GM23338 (cell line): ENCODE data around the gene TMA16. TPM values are rescaled to one million over a fixed set of nuclear protein-coding genes. Genes with fewer than 3 reads are reported as not detected.
A peak's percentile ranks its signal among the peaks of the same experiment; 100 is the strongest.

ENCODE experiments used
- ATAC-seq: fragments of 200-7000 bp; cut with Tn5 transposase; 3 replicates; pipeline ENCODE4 v1.9.1; 2020
- DNase-seq: peaks from one replicate; pipeline ENCODE4 v3.0.0-alpha.2; 2015; ENCODE audit warnings: low spot score
- H2AFZ ChIP-seq: fragments of 200-600 bp; sonication (generic); 2 replicates; pipeline ENCODE4 v1.8.0; 2016; ENCODE audit warnings: antibody characterized with exemption, mild to moderate bottlenecking, moderate library complexity
- H3F3A ChIP-seq: fragments of 200-600 bp; sonication (generic); replicated peaks from 2 replicates; pipeline ENCODE4 v1.8.0; 2017; ENCODE audit warnings: antibody characterized with exemption, mixed run types, low read depth
- H3K27ac ChIP-seq: fragments of 200-600 bp; sonication (generic); 2 replicates; pipeline ENCODE4 v1.6.1; 2016; ENCODE audit warnings: low read depth
- H3K27me3 ChIP-seq: fragments of 200-600 bp; sonication (generic); 2 replicates; pipeline ENCODE4 v1.8.0; 2016; ENCODE audit warnings: mild to moderate bottlenecking, mixed run types, moderate library complexity; ENCODE audit not compliant: insufficient read depth
- H3K36me3 ChIP-seq: fragments of 200-600 bp; sonication (generic); 2 replicates; pipeline ENCODE4 v1.8.0; 2016; ENCODE audit warnings: mild to moderate bottlenecking; ENCODE audit not compliant: insufficient read depth
- H3K4me1 ChIP-seq: fragments of 200-600 bp; sonication (generic); 2 replicates; pipeline ENCODE4 v1.8.0; 2016; ENCODE audit warnings: mild to moderate bottlenecking, moderate library complexity; ENCODE audit not compliant: insufficient read depth
- H3K4me2 ChIP-seq: fragments of 200-600 bp; sonication (generic); 2 replicates; pipeline ENCODE4 v1.7.1; 2017; ENCODE audit warnings: mixed run types
- H3K4me3 ChIP-seq: fragments of 200-600 bp; sonication (generic); 2 replicates; pipeline ENCODE4 v1.6.1; 2016; ENCODE audit warnings: mixed run types
- H3K79me2 ChIP-seq: fragments of 200-600 bp; sonication (generic); replicated peaks from 2 replicates; pipeline ENCODE4 v1.8.0; 2017; ENCODE audit warnings: mild to moderate bottlenecking; ENCODE audit not compliant: insufficient read depth
- H3K9me2 ChIP-seq: fragments of 200-600 bp; sonication (generic); 2 replicates; pipeline ENCODE4 v1.8.0; 2017; ENCODE audit not compliant: insufficient read depth
- H4K20me1 ChIP-seq: fragments of 200-600 bp; sonication (generic); replicated peaks from 2 replicates; pipeline ENCODE4 v1.8.0; 2017; ENCODE audit warnings: mild to moderate bottlenecking; ENCODE audit not compliant: insufficient read depth
- H3K27ac Mint-ChIP-seq: 2 replicates; pipeline ENCODE4 v1.8.0; 2020; ENCODE audit warnings: inconsistent platforms, mild to moderate bottlenecking, moderate library complexity, mixed read lengths
- H3K27me3 Mint-ChIP-seq: 3 replicates; pipeline ENCODE4 v1.8.0; 2022; ENCODE audit warnings: low read depth, mild to moderate bottlenecking, moderate library complexity, mixed read lengths, inconsistent platforms; ENCODE audit not compliant: insufficient read depth, poor library complexity
- H3K36me3 Mint-ChIP-seq: 3 replicates; pipeline ENCODE4 v1.8.0; 2021; ENCODE audit warnings: low read depth, mild to moderate bottlenecking, inconsistent platforms, moderate library complexity, mixed read lengths
- H3K4me1 Mint-ChIP-seq: 3 replicates; pipeline ENCODE4 v1.8.0; 2020; ENCODE audit warnings: mild to moderate bottlenecking, inconsistent platforms, mixed read lengths
- H3K4me3 Mint-ChIP-seq: 3 replicates; pipeline ENCODE4 v1.8.0; 2021; ENCODE audit warnings: moderate library complexity, mild to moderate bottlenecking, inconsistent platforms, mixed read lengths
- H3K9me3 Mint-ChIP-seq: 3 replicates; pipeline ENCODE4 v1.8.0; 2020; ENCODE audit warnings: moderate library complexity, mild to moderate bottlenecking, inconsistent platforms, mixed read lengths
- JUNB ChIP-seq: IDR thresholded peaks from one replicate; pipeline ENCODE4 v1.6.1; 2016; ENCODE audit warnings: antibody characterized with exemption; ENCODE audit not compliant: unreplicated experiment
- NANOG ChIP-seq: IDR thresholded peaks from 2 replicates; pipeline ENCODE4 v1.6.1; 2016; ENCODE audit warnings: antibody characterized with exemption, borderline replicate concordance
- STAT1 ChIP-seq: IDR thresholded peaks from one replicate; pipeline ENCODE4 v1.6.1; 2016; ENCODE audit warnings: antibody characterized with exemption; ENCODE audit not compliant: unreplicated experiment
- ZNF114 ChIP-seq: fragments of 250-450 bp; sonication (Bioruptor Pico); IDR thresholded peaks from 2 replicates; pipeline ENCODE4 v1.5.0; 2020; ENCODE audit warnings: mild to moderate bottlenecking, moderate library complexity
- polyA plus RNA-seq: library from polyadenylated mRNA; unstranded; fragments of >200 nt; fragmentation: Nextera tagmentation; extraction: Ambion mirVana; gene quantifications from 2 replicates; pipeline ENCODE4 v1.2.1, GENCODE V29; 2016
- total RNA-seq: library from RNA; depleted of rRNA; stranded (reverse); fragments of >200 nt; shearing (Covaris generic); gene quantifications from 2 replicates; pipeline ENCODE4 v1.2.3, GENCODE V29; 2014
- TF ChIP-seq, protein P1 (sequence below): IDR thresholded peaks from one replicate; pipeline ENCODE4 v1.6.1; 2018; ENCODE audit warnings: antibody characterized with exemption; ENCODE audit not compliant: unreplicated experiment
- TF ChIP-seq, protein P2 (sequence below): fragments of 250-450 bp; sonication (Bioruptor Pico); IDR thresholded peaks from 2 replicates; pipeline ENCODE4 v1.5.0; 2020; ENCODE audit warnings: mild to moderate bottlenecking, moderate library complexity

Gene TMA16
- total and polyA plus RNA-seq, 2 experiments from 2014 or later, result 46.4 to 96.1 TPM

DNA sequence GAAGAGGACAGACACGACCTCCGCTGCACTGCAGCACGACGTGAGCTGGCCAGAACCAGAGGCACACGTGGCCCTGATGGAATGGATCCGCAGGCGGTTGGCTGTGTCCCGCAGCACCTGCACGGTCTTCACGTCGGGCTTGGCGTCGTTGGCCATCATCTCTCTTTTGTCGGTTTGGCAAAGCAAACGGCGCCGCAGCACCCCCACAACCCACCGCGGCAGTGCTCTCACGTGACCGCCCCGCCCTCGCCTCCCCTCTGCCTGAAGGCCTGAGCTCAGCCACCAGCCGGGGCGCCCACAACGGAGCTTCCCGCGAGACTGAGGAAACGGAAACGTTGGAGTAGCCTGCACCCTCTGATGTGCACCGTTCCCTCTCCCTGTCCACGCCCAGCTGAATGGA is 20.9 kb upstream of the TMA16 start, which contains the start of gene TKTL2 (continued):
- TF ChIP-seq, protein P1, sequence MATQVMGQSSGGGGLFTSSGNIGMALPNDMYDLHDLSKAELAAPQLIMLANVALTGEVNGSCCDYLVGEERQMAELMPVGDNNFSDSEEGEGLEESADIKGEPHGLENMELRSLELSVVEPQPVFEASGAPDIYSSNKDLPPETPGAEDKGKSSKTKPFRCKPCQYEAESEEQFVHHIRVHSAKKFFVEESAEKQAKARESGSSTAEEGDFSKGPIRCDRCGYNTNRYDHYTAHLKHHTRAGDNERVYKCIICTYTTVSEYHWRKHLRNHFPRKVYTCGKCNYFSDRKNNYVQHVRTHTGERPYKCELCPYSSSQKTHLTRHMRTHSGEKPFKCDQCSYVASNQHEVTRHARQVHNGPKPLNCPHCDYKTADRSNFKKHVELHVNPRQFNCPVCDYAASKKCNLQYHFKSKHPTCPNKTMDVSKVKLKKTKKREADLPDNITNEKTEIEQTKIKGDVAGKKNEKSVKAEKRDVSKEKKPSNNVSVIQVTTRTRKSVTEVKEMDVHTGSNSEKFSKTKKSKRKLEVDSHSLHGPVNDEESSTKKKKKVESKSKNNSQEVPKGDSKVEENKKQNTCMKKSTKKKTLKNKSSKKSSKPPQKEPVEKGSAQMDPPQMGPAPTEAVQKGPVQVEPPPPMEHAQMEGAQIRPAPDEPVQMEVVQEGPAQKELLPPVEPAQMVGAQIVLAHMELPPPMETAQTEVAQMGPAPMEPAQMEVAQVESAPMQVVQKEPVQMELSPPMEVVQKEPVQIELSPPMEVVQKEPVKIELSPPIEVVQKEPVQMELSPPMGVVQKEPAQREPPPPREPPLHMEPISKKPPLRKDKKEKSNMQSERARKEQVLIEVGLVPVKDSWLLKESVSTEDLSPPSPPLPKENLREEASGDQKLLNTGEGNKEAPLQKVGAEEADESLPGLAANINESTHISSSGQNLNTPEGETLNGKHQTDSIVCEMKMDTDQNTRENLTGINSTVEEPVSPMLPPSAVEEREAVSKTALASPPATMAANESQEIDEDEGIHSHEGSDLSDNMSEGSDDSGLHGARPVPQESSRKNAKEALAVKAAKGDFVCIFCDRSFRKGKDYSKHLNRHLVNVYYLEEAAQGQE, result no peak

DNA sequence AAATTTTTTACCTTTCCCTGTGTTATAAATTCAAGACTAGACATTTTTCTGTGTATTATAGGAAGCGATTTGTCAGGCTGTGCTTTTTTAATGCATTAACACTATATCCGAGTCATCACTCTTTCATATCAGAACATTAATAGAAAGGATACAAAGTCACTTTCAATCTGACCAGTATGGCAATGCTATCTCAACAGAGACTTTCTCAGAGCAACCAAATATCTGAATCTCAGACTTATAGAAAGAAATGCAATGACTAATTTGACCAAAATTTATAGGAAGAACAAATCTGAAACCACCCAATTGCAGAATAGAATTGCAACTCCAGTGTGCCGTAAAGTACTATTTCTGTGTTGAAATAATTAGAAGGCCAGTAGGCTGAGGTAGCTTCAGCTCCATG is 20.5 kb upstream of the TMA16 start:
- H3K4me2 ChIP-seq, result no peak overlapping the region
- TF ChIP-seq STAT1, result no peak
- TF ChIP-seq ZNF114 (CRISPR knock-in tag), result no peak
- no peak for TF ChIP-seq NANOG

DNA sequence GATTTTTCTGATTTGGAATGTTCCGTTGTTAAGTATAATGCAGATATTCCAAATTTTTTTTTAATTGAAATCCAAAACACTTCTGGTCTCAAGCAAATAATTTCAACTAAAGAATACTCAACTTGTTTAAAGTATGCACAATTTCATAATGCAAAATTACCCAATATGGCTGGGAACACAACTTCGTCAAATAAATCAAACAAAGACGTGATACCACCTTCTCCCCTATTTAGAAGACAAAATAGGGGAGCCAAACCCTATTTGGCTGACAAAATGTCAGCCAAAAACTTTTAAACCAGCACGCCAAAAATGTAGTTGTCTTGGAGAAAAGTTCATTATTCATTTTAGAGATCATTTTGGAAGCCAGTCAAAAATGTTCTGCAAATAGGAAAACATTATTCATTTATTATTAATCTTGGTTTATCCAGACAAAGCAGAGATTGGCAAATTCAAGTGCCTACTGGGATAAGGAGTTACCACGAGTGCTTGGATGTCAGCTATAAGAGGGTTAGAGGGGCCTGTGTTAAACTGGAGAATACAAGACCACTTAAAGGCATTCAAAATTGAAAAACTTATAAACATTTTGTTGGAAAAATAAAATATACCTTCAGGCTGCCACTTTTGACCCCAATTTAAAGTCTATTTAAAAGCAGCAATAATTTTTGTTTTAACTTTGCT is 17.6 kb upstream of the TMA16 start:
- Histone ChIP-seq H3K79me2 (no peaks in the 10 kb centered on the region), H3K27me3 (no peaks in the 10 kb centered on the region), H3K4me1 (no peaks in the 10 kb centered on the region), H3K27ac (no peak overlapping the region), H2AFZ (no peak overlapping the region), H3K9me2 (no peaks in the 10 kb centered on the region), H3K36me3 (no peaks in the 10 kb centered on the region), H4K20me1 (no peaks in the 10 kb centered on the region), H3F3A (no peaks in the 10 kb centered on the region), H3K4me3 (no peak overlapping the region), H3K4me2 (no peak overlapping the region)
- Mint-ChIP-seq H3K27ac (no peak overlapping the region), H3K36me3 (no peaks in the 10 kb centered on the region), H3K27me3 (no peaks in the 10 kb centered on the region), H3K9me3 (no peaks in the 10 kb centered on the region), H3K4me3 (no peak overlapping the region), H3K4me1 (no peaks in the 10 kb centered on the region)
- DNase-seq, result no peak
- no peak for ATAC-seq
- no peak for TF ChIP-seq JUNB
- TF ChIP-seq, protein P1, result no peak
- TF ChIP-seq, protein P2, sequence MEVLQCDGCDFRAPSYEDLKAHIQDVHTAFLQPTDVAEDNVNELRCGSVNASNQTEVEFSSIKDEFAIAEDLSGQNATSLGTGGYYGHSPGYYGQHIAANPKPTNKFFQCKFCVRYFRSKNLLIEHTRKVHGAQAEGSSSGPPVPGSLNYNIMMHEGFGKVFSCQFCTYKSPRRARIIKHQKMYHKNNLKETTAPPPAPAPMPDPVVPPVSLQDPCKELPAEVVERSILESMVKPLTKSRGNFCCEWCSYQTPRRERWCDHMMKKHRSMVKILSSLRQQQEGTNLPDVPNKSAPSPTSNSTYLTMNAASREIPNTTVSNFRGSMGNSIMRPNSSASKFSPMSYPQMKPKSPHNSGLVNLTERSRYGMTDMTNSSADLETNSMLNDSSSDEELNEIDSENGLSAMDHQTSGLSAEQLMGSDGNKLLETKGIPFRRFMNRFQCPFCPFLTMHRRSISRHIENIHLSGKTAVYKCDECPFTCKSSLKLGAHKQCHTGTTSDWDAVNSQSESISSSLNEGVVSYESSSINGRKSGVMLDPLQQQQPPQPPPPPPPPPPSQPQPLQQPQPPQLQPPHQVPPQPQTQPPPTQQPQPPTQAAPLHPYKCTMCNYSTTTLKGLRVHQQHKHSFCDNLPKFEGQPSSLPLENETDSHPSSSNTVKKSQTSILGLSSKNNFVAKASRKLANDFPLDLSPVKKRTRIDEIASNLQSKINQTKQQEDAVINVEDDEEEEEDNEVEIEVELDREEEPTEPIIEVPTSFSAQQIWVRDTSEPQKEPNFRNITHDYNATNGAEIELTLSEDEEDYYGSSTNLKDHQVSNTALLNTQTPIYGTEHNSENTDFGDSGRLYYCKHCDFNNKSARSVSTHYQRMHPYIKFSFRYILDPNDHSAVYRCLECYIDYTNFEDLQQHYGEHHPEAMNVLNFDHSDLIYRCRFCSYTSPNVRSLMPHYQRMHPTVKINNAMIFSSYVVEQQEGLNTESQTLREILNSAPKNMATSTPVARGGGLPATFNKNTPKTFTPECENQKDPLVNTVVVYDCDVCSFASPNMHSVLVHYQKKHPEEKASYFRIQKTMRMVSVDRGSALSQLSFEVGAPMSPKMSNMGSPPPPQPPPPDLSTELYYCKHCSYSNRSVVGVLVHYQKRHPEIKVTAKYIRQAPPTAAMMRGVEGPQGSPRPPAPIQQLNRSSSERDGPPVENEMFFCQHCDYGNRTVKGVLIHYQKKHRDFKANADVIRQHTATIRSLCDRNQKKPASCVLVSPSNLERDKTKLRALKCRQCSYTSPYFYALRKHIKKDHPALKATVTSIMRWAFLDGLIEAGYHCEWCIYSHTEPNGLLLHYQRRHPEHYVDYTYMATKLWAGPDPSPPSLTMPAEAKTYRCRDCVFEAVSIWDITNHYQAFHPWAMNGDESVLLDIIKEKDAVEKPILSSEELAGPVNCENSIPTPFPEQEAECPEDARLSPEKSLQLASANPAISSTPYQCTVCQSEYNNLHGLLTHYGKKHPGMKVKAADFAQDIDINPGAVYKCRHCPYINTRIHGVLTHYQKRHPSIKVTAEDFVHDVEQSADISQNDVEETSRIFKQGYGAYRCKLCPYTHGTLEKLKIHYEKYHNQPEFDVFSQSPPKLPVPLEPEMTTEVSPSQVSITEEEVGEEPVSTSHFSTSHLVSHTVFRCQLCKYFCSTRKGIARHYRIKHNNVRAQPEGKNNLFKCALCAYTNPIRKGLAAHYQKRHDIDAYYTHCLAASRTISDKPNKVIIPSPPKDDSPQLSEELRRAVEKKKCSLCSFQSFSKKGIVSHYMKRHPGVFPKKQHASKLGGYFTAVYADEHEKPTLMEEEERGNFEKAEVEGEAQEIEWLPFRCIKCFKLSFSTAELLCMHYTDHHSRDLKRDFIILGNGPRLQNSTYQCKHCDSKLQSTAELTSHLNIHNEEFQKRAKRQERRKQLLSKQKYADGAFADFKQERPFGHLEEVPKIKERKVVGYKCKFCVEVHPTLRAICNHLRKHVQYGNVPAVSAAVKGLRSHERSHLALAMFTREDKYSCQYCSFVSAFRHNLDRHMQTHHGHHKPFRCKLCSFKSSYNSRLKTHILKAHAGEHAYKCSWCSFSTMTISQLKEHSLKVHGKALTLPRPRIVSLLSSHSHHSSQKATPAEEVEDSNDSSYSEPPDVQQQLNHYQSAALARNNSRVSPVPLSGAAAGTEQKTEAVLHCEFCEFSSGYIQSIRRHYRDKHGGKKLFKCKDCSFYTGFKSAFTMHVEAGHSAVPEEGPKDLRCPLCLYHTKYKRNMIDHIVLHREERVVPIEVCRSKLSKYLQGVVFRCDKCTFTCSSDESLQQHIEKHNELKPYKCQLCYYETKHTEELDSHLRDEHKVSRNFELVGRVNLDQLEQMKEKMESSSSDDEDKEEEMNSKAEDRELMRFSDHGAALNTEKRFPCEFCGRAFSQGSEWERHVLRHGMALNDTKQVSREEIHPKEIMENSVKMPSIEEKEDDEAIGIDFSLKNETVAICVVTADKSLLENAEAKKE (CRISPR knock-in tag), result no peak

More for the DNA sequence above, 20.5 kb upstream of the TMA16 start:
- Mint-ChIP-seq H3K4me1 (no peaks in the 10 kb centered on the region), H3K4me3 (no peak overlapping the region), H3K27ac (no peak overlapping the region), H3K36me3 (no peaks in the 10 kb centered on the region), H3K9me3 (no peaks in the 10 kb centered on the region), H3K27me3 (no peaks in the 10 kb centered on the region)
- Histone ChIP-seq H3K36me3 (no peaks in the 10 kb centered on the region), H4K20me1 (no peaks in the 10 kb centered on the region), H3K9me2 (no peaks in the 10 kb centered on the region), H2AFZ (0 out of 2 replicates have a peak overlapping the region, but pooled peaks have one; percentile 56), H3K27me3 (no peaks in the 10 kb centered on the region), H3K4me3 (no peak overlapping the region), H3F3A (no peaks in the 10 kb centered on the region), H3K27ac (no peak overlapping the region), H3K79me2 (no peaks in the 10 kb centered on the region), H3K4me1 (no peaks in the 10 kb centered on the region)
- ATAC-seq (no peak), DNase-seq (no peak)
